ENCODE results near the gene CCDC175. TPM values are rescaled to one million over a fixed set of nuclear protein-coding genes. Genes with fewer than 3 reads are reported as not detected.

The CCDC175 gene
- total RNA-seq, 1 donor from 2014 or later, result not detected

DNA sequence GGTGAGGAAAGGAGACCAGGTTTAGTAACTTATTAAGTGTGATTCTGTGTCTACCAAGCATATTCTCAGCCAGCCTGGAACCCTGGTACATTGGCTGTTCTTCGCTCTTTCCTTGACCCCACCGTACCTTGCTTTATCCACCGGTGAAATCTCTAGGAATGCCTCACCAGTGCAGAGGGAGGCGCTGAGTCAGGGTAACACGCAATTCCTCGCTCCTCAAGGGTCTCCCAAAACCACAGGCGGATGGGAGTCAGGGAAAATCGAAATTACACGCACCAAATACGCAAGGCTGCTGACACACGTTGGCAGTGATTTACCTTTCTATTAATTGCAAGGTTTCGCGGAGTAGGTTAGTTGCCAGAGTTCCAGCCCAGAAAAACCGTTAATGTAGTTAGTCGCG, 93.2 kb downstream of the CCDC175 start:
- DNase-seq (ENCODE audit: extremely low read depth, low read depth, low spot score), result no peak

DNA sequence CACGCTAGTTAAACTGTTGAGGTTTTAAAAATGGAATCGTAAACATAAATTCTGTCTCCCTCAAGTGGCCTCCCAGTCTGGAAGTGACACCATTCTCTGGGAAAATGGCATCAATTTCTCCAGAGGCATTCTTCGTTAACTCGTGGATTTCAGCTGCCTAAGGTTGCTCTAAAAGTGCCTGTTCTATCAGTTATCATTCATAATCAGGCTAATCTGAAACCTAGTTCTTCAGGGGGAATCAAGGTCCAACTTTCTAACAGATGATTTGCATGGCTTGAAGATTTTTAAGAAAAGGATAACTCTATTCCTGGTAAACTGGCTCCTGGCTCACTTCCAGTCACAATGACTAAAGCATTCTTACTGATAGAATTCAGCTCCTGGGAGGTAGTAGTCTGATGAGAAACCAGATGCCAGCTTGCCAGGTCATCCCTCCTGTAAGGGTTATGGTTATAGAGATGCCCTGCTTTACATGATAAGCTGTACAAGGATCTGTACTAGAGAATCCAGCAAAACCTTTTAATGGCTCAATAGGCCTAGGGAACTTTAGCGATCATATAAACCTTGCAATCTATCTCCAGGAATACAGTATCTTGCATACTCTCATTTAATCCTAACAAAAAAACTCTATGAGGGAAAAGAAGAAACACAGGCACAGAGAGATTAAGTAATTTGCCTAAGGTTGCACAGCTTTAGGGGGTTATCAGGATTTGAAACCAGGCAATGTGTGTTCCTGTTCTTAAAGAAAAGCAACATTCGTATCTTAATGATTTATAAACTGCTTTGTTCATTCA, 93.9 kb downstream of the CCDC175 start:
- no peak for DNase-seq (ENCODE audit: extremely low read depth, low read depth, low spot score)

DNA sequence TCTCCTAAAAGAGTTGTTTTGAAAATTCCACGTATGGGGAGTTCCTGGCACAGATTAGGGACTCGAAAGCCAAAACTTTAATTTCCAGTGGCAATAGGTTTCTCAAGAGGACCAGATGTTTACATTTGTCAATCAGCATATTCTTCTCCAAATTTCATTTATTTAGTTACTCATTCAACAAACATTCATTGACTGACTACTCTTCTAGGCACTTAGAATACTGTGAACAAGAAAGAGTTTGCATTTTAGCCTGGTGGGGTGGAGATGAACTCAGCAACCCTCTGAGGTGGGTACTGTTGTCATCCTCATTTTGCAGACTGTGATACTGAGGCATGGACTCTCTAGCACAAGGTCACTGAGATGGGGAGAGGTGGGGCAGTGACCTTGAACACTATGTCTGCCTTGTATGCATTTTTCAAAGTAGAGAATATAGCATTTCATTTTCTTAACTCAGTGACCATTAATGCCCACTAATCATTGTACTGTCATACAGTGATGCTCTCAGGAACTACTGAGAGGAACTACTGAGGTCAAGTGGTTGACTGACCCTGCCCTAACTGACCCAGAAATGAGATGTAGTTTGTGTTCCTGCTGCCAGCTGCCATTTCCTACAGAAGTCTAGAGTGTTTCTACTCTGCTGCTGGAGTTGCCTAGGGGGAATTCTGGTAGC, 94.6 kb downstream of the CCDC175 start:
- no peak for DNase-seq (ENCODE audit: extremely low read depth, low read depth, low spot score)

DNA sequence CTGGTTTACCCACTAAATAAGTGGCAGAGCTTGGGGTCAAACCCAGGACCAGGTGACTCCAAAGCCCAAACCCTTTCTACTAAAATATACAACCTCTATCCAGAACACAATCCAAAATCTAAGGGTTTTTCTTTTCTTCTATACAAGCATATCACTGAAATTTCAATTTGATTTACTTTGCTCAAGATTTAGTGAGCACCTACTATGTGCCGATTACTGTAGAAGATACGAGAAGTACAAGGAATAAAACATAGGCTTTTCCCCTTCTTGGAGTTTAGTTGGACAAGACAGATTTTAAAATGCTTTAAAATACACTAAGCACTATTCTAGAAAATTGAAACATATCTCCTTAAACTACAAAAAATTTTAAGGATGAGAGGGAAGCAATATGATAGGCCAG, 95.2 kb downstream of the CCDC175 start:
- DNase-seq (ENCODE audit: extremely low read depth, low read depth, low spot score), result no peak

DNA sequence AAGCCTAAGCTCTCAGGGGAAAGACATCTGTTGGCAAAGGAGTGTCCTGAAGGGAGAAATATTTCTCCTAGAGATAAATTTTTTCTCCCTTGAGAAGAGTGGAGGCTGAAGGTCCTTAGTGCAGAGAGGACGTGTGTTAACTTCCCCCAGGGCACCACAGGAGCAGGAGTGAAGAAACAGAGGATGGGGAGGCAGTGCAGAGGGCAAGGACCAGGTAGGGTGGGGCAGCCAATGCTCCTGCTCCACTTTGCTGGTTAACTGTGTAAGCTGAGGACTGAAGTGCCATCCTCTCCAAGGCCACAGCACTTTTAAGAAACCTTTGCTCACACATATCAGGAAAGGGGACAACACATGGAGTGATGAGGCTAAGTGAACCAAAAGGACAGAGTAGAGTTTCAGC, 96.4 kb downstream of the CCDC175 start:
- no peak for DNase-seq (ENCODE audit: extremely low read depth, low read depth, low spot score)

DNA sequence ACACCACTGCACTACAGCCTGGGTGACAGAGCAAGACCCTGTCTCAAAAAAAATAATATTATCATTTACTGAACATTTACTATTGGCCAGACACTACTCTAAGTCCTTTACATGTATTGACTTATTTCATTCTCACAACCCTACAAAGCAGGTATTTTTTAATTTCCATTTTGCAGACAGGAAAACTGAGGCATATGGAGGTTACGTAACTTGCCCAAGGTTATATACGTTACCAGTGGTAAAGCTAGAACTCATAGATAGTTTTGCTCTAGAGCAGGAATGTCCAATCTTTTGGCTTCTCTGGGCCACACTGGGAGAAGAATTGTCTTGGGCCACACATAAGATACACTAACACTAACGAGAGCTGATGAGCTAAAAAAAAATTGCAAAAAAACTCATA, 98.1 kb downstream of the CCDC175 start:
- DNase-seq (ENCODE audit: extremely low read depth, low read depth, low spot score), result no peak

DNA sequence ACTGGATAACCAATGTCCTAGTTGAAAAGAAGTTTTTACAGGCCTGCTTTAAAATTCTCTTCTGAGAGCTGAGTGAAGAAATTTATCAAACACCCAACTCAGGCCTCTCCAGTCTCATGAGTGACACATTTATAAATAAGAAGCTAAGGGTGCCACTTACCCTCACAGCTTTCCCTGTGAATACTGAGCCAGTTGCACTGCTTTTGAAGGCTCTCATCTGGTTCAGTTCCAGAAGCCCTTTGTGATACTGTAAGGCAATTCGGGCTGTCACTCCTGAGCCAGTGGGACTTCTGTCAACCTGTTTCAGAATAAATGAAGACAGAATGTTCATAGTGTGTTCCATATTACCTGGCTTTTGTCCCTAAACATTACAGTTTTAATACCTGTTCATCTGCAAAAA, 100.9 kb downstream of the CCDC175 start:
- DNase-seq (ENCODE audit: extremely low read depth, low read depth, low spot score), result no peak

DNA sequence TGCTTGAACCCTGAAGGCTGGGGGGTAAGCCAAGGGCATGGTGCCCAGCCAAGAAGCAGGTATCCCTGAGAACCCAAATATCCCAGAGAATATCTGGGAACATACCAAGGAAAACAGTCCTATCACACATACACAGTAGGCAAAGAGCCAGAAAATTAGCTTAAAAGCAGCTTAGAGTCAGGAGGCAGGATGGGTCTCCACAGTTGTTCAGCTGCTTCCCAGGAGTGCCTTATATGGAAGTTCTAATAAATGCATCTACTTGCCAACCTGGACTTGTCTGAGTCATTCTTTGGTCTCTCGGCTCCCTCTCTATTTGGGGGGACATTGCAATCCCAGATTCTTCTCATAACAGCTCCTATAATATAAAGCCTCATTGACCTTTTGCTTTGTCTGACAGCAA, 102.4 kb downstream of the CCDC175 start:
- DNase-seq (ENCODE audit: extremely low read depth, low read depth, low spot score), result no peak

DNA sequence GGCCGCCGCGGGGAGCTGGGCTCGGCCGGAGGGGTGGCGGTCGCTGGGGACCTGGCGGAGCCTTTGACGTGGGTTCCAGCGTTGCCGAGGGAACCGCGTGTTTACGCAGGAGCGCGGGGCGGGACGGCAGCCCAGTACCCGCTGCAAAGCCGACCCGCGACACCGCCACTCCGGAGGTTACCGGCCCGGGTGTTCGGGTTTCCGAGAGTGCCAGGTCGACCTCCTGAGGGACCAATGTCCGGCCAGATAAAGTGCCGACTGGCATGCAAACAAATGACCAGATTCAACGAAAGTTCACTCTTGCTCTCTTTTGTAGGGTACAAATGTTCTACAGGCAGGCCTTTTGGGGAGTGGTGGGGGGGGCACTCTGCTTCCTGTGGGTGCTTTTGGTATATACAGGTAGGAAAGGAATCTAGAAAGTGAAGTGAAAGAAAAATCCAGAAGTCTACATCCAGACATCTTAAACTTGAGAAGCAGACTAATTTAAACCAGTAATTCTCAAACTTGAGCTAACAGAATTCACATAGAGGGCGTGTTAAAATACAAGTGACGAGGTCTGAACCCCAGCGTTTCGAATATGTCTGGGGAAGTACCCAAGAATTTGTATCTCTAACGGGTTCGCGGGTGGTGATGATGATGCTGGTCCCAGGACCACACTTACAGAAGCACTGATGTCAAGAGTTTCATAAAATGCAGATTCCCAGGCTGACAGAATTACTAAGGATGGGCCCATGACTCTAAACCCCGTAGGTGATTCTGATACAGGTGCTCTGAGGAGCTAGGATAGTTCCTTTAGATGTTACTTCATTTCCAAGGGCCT, 111.1 kb downstream of the CCDC175 start, which contains the start of gene GPR135:
TSS of gene GPR135 (minus strand) at position 65 of the 820 bp plus-strand sequence. CDS start 154 bp downstream, outside the sequence.
- no peak for DNase-seq (ENCODE audit: extremely low read depth, low read depth, low spot score)

DNA sequence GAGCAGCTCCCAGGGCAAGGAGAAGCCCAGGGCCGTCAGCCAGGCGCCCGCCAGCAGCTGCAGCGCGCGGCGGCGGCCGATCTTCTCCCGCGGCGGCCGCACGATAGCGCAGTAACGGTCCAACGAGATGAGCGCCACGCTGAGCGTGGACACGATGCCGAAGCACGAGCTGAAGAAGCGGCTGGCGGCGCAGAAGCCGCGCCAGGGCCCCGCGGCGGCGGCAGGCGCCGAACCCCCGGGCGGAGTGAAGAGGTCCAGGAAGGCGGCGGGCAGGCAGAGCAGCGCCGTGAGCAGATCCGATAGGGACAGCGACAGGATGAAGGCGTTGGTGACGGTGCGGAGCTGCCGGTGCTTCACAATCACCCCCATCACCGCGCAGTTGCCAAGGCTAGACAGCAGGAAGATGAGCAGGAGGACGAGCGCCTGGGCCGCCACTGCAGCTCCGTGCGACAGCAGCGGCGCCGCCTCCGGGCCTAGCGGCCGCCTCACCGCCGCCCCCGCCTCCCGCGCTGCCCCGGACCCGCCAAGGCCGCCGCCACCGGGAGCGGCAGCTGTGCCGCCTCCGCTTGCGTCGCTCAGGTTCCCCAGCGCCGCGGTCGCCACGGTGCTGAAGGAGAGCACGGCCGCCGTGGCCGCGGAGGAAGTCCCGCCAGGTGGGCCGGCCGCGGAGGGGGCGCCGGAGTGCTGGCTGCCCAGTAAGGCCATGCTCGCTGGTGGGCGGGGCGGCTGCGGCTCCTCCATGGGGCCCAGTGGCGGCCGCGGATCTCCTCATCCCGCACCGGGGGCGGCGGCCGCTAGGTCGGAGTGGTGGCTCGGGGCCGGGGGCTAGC, 111.9 kb downstream of the CCDC175 start:
- DNase-seq (ENCODE audit: extremely low read depth, low read depth, low spot score), result no peak

DNA sequence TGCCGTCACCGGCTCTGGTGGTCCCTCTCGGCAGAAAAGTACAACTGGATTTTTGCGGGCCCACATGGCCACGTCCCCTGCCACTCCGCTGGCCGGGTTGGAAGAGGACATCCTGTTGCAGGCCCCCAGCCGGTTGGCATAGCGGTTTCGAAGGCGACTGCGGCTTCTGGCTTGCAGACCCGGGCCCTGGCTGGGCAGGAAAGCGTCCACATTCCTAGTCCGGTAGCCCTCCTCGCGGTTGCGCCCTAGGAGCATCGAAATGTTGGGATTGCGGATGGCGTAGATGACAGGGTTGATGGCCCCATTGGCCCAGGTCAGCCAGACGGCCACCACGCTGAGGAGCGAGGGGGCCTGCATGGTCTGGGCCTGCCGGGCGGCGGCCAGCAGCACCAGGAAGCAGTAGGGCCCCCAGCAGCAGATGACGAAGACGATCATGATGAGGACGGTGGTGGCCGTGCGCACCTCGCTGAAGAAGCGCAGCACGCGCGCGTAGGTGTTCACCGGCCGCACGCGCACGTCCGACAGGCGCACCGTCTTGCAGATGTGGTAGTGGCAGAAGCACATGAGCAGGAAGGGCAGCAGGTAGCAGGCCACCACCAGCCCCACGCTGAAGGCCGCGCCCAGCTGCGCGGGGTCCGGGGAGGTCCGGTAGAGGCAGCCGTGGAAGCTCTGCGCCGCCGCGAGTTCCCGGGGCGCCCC, 112.7 kb downstream of the CCDC175 start:
- DNase-seq (ENCODE audit: extremely low read depth, low read depth, low spot score), result no peak

DNA sequence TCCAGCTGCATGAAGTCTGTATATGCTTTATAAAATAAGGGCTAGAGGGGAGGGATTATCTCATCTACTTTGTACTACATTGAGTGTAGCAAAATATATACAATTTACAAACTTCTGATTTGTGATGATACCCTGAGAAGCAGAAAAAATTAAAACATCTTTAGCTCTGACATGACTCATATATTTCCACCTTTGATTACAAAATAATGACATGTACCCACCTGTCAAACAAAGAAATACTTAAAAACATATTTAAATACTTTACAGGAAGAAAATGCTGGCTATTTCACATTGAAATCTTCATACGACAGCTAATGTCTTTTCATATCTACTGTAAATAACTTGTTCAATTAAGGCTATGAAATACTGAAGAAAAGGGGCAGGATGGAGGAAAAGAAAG, 114.7 kb downstream of the CCDC175 start:
- DNase-seq (ENCODE audit: extremely low read depth, low read depth, low spot score), result no peak

DNA sequence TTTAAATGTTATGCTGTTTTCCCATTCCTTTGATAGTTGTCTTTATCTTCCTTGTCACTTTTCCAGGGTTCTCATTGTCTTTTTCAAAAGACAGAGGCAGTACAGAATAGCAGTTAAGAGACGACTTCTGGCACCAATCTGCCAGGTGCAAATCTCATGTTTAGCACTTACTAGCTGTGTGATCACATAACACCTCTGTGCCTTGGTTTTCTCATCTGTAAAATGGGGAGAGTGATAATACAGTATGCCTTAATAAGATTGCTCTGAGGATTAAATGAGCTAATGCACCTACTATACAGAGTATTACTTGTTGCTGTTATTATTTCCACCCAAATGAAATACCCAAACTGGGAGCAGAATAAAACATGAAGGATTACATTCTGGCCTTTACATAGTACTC, 116.2 kb downstream of the CCDC175 start:
- no peak for DNase-seq (ENCODE audit: extremely low read depth, low read depth, low spot score)

DNA sequence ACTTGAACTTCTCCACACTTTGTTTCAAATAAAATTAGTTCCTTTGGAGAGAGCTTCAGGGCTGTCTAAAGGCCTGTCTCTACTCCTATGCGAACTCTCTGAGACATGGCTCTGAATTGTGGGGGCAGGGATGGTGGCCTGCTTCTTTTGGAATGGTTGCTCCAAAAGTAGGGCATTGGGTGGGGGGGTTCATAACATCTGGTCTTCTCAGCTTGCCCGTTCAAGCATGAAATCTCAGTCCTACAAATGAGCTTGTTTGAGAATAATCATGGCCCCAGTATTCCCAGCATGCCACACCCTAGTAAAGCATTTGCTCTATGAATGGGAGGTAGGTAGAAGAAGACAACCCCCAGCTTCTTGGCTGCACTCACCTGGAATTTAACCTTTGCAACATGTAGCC, 118.1 kb downstream of the CCDC175 start:
- no peak for DNase-seq (ENCODE audit: extremely low read depth, low read depth, low spot score)

DNA sequence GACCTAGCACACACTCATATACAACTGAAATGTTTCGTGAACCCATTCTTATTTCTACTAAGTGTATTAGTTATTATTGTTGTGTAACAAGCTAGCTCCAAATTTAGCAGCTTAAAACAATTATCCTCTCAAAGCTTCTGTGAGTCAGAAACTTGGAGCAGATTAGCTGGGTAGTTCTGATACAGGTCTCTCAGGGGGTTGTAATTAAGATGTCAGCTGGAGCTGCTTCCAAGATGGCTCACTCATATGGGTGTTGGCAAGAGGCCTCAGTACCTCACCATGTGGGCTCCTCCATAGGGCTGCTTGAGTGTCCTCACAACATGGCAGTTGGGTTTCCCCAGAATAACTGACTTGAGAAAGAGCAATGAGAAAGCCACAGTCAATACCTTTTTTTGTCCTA, 121.2 kb downstream of the CCDC175 start:
- DNase-seq (ENCODE audit: extremely low read depth, low read depth, low spot score), result no peak

Other genes with a start within 250 kb of the CCDC175 start
- gene GPR135, start 111.4 kb downstream of the CCDC175 start, total RNA-seq, result 0.97 and 4.8 TPM in 2 replicates
- 35.8 and 74.9 TPM in 2 replicates for gene L3HYPDH, start 92.4 kb downstream of the CCDC175 start, total RNA-seq
- 61.8 and 68.6 TPM in 2 replicates for gene JKAMP, start 92.3 kb downstream of the CCDC175 start, total RNA-seq